Measurements from ENCODE around the gene IDH3B.
"Not testable (repeated sequence)": the region's sequence is repeated elsewhere in the genome, so short reads cannot be mapped to it uniquely, and the experiment has no call there.

The IDH3B gene

GRCh38 chr20:2694008-2694471, 30.0 kb upstream of the IDH3B start:
- no peak for FAIRE-seq

- no peak for FAIRE-seq
These were observed 29.4 kb upstream of the IDH3B start for GRCh38 chr20:2693286-2694007.

- FAIRE-seq, result no peak
These were observed 28.9 kb upstream of the IDH3B start for GRCh38 chr20:2692886-2693285.

GRCh38 chr20:2692036-2692885, 28.2 kb upstream of the IDH3B start, which contains the start of gene EBF4:
TSS of gene EBF4 (plus strand) at chr20:2692780. CDS start at chr20:2693646, 866 bp downstream.
- FAIRE-seq, result no peak

GRCh38 chr20:2691663-2692035, 27.6 kb upstream of the IDH3B start:
- no peak for FAIRE-seq

- no peak for FAIRE-seq
These were observed 27.1 kb upstream of the IDH3B start for GRCh38 chr20:2691127-2691526.

- no peak for FAIRE-seq
These were observed 26.7 kb upstream of the IDH3B start for GRCh38 chr20:2690718-2691117.

GRCh38 chr20:2690213-2690612, 26.2 kb upstream of the IDH3B start:
- no peak for FAIRE-seq

GRCh38 chr20:2688041-2688591, 24.1 kb upstream of the IDH3B start:
- FAIRE-seq, result no peak

GRCh38 chr20:2687514-2687913, 23.5 kb upstream of the IDH3B start:
- no peak for FAIRE-seq

- not testable (repeated sequence) for FAIRE-seq
These were observed 20.8 kb upstream of the IDH3B start for GRCh38 chr20:2684817-2685216.

- FAIRE-seq, result not testable (repeated sequence)
These were observed 18.0 kb upstream of the IDH3B start for GRCh38 chr20:2682040-2682439.

- no peak for FAIRE-seq
These were observed 16.0 kb upstream of the IDH3B start for GRCh38 chr20:2680046-2680445.

GRCh38 chr20:2673453-2673852, 9.4 kb upstream of the IDH3B start:
- no peak for FAIRE-seq

- FAIRE-seq, result no peak
These were observed 8.4 kb upstream of the IDH3B start for GRCh38 chr20:2672446-2672845.

GRCh38 chr20:2671977-2672376, 8.0 kb upstream of the IDH3B start:
- FAIRE-seq, result no peak

GRCh38 chr20:2663364-2663886, 591 bp downstream of the IDH3B start:
- no peak for FAIRE-seq

- FAIRE-seq, result no peak
These were observed 4.5 kb downstream of the IDH3B start for GRCh38 chr20:2659547-2659946.

- no peak for FAIRE-seq
These were observed 5.3 kb downstream of the IDH3B start for GRCh38 chr20:2658414-2659354.

GRCh38 chr20:2657674-2658073, 6.3 kb downstream of the IDH3B start:
- no peak for FAIRE-seq

GRCh38 chr20:2657241-2657640, 6.8 kb downstream of the IDH3B start:
- FAIRE-seq, result no peak

- no peak for FAIRE-seq
These were observed 7.4 kb downstream of the IDH3B start for GRCh38 chr20:2656471-2657117.
